ENCODE data around the gene RIMS4.
"Not testable (repeated sequence)": the region's sequence is repeated elsewhere in the genome, so short reads cannot be mapped to it uniquely, and the experiment has no call there.

Gene RIMS4

DNA sequence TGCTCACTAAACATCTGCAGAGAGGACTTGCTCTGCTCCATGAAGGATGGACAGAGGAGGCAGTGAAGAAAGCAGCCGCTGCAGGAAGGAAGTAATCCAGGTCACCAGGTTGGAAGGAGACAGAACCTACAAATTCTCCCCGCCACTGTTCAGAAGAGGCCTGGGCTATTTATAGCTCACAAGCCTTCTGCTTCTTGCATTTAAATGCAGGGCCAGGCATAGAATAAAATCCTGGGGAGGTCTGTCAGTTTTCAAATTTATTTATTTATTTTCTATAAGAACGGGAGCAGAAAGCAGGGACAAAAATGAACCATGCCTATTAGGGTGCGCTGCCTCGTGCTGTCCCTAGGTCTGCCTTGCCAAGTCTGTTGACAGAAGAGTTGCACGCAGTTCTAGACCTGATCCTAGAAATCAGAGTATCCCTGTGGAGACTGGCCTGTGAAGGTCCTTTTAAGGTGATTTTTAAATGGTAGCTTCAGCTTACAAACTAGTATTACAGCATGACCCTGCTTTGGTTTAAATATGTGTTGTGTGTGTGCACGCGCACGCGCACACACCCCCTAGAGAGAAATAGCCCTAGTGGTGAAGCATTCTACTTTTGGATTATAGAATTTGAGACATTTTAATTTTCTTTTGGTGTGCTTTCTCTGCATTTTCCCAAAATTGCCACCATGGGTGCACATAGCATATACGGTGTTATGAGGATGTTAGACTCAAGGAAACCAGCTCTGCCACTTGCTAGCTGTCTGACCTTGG is 19.5 kb downstream of the RIMS4 start:
- DNase-seq: no peak

- DNase-seq: no peak
Measured at GRCh38 chr20:44788706-44789456, 21.5 kb downstream of the RIMS4 start.

DNA sequence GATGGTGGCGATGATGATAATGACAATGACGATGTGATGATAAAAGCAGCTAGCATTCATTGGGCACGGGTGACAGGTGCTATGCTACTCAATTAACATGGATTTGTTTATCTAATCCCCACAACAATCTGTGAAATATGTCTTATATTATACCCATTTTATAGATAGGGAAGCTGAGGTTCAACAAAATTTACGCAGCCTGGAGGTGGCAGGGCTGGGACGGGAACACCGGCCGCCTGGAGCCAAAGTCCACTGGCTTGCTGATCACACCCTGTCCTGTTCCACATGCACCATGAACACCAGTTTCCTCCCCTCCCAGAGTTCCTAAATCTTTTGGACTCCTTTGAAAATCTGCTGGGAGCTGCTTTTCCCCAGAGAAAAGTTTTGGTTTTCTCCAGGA is 23.0 kb downstream of the RIMS4 start:
- DNase-seq: no peak

GRCh38 chr20:44785768-44786167 is 24.6 kb downstream of the RIMS4 start:
- DNase-seq: no peak

DNA sequence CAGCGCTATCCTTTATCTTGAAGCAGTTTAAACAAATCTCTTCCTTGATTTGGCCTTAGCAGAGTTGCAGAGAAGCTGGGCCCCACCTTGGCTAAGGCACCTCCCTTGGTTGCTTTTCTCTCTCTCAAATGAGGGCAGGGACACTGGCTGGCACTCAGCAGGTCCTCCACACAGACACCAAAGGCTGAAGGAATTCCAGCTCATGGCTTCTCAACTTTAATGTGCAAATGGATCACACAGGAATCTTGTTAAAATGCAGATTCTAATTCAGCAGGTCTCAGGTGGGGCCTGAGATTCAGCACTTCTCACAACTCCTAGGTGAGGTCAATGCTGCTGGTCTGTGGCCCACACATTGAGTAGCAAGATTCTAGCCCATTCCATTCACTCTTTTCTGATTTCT is 25.7 kb downstream of the RIMS4 start:
- DNase-seq: no peak

GRCh38 chr20:44781791-44782190 is 28.6 kb downstream of the RIMS4 start:
- no peak for DNase-seq

DNA sequence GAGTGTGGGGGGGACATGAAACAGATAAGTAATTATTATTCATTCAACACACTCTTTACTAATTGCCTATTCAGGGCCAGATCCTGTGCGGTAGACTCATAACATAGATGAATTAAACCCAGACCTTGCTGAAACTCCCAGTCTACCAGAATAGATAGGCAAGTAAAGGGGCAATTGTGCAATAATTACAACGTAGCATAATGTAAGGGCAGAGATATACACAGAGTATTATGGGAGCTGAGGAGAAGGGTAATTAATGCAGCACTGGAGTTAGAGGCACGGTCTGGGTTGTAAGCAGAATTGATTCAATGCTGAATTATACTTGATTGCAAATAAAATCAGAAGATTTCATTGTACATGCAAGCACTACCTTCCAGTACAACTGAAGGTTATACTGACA is 29.2 kb downstream of the RIMS4 start:
- DNase-seq: no peak

GRCh38 chr20:44780226-44780625 is 30.1 kb downstream of the RIMS4 start:
- no peak for DNase-seq

GRCh38 chr20:44776980-44777379 is 33.4 kb downstream of the RIMS4 start:
- DNase-seq: no peak

DNA sequence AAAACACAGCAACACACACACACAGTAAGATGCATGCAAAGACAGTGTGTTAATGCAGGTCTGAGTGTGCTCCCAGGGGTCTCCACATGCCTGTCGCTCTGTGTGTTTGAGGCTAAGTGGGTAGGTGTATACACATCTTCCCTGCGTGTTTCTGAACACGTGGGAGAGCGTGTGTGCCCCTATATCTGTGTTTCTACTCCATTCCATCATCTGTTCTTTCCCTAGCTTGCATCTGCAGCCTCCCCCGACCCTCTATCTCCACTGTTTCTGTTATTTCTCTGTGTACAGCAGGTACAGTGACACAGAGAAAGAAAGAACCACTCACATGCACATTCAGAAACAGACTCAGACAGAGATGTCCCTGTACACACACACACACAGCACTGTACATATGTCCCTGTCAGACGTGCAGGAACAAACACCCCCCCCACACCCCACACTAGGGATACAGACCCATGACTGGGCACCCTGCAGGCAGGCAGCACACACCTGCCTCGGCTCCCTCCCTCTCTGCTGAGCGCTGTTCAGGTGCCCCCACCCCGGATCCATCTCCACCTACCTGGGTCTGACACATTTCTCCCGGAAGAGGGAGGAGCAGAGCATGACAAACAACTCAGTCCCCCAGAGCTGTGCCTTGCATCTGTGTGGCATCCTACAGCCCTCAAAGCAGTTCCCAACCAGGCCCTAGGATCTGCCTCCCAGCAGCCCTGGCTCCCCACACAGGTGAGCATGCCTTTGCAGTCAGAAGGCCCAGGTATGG is 37.1 kb downstream of the RIMS4 start:
- DNase-seq: no peak

- DNase-seq: no peak
Measured at GRCh38 chr20:44772636-44773035, 37.7 kb downstream of the RIMS4 start.

DNA sequence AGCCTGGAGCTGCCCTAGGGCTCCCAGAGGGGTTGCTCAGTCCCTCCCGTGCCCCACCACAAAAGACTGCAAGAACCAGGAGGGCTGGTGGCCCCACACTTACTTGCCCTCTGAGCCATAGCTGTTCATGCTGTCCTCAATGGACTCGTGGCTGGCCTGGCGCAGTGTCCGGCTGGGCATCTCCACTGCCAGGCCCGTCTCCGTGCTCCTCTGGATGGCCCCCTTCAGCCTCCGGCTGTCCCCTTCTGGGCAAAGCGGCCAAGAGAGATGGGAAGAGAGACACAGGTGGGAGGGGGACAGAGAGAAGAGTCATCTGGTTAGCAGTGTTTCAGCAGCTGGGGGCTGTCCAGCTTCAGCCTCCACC is 39.2 kb downstream of the RIMS4 start:
- DNase-seq: no peak

GRCh38 chr20:44770484-44771171 is 39.7 kb downstream of the RIMS4 start:
- DNase-seq: no peak

GRCh38 chr20:44769481-44769863 is 40.9 kb downstream of the RIMS4 start:
- DNase-seq: no peak

DNA sequence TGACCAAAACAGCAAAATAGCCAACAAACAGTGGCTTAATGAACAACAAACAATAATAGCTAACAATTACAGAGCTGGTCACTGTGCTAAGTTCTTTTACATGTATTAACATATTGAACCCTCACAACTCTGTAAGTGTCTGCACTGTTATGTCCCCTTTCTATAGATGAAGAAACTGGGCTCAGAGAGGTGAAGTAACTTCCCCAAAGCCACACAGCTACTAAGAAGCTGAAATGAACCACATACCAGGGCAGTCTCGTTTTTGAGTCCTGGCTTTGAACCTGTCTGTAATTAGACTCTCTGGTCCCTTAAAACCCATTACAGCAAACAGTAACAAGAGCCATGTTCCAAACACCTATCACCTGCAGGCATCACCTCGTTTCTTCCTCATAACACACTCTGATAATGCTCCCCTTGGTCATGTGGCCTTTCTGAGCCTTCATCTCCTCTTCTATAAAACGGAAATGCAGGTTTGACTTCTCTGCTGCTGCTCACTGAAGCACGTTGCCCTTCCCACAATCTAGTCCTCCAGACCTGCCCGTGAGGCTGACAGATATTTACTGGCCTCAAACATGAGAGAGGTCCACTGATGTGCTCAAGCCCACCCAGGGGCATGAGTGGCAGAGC is 41.4 kb downstream of the RIMS4 start:
- no peak for DNase-seq

GRCh38 chr20:44768256-44768655 is 42.1 kb downstream of the RIMS4 start:
- no peak for DNase-seq

DNA sequence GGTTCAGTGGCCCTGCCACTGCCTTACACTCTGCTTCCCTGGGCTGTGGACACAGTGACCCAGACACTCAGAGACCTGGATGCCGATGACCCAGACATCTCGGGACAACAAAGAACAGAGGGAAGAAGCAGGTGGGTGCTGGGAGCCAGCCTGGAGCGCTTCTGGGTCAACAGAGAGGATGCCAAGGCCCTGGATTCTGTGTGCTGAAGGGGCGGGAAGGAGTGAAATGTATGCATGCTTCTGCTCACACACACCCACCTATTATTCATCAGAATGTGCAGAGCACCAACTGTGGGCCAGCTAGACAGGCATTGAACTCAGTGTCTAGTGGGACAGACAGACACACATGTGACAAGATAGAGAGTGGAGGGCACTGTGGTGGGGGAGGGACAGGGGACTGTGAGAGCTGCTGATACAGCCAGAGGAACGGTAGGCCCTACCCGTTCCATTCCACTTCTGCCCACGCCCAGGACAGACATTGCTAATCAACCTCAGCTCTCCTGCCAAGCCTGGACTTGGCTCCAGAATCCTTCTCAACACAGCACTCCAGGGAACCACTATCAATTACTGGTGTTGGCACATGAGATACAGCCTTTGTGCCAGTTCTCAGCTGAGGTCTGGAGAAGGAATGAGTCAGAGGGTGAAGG is 44.5 kb downstream of the RIMS4 start:
- no peak for DNase-seq

DNA sequence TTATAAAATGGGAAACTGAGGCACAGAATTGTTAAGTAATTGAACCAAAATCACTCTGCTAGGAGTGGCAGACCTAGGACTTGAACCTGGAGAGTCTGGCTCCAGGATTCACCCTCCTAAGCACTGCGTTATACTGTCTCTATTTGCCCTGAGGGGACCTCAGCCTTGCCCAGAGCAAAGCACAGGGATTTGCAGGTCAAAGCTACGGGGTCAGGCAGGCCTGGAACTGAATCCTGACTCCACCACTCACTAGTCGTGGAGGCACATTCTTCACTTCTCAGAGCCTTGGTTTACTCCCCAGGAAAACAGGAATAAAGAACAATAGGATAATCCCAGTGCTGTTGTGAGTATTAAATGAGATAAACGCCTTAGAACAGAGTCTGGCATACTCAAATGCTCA is 45.3 kb downstream of the RIMS4 start:
- DNase-seq: no peak

- not testable (repeated sequence) for DNase-seq
Measured at GRCh38 chr20:44763798-44764197, 46.5 kb downstream of the RIMS4 start.

DNA sequence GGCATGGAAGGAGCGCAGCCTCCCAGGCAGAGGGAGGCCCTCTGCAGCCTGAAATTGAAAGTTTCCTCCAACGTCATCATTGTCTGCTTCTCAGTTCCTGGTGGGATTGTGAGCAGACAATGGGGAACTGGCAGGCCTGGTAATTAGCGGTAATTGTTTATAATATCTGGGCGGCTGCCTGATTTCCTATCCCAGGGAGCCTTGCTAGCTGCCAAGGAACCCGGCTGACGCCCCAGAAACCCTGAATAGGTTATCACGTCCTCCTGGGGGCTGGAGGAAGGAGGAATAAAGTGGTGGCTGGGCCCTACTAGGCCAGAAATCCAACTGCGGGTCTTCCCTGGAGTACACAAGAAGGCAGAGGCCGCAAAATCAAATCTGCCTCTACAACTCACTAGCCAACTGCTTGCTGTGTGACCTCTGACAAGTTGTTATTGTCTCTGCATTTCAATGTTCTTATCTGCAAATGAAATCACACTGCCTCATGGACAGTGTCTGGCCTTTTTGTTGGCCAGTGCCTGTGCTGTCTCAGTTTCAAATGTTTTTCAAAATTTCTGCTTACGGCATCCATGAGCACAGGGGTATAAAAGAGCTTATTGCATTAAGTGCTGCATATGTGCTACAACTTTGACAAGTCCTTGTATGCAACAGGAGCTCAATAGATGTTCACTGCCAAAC is 47.7 kb downstream of the RIMS4 start:
- DNase-seq: no peak

- DNase-seq: no peak
Measured at GRCh38 chr20:44761423-44761822, 48.9 kb downstream of the RIMS4 start.

DNA sequence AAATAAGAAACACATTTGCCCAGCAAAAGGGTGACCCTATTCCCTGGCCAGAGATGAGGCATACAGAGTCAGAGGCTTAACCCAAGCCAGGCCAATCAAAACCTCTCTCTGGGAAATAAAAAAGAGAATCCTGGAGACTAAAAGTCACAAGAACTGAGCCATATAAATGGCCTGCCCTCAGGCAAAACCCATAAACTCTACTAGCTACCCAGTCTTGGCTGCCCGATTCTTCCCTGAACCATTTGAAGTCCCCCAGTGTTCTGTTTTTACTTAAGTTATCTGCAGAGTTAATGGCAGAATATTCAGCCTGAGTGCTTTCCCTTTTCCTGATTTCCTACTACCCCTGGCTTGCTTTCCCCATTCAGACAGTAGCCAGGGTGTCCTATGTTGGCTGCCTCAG is 50.8 kb downstream of the RIMS4 start:
- DNase-seq: no peak

Measured in NCI-H1930 (cell line).